ENCODE results near the gene STK17B.
"Not testable (repeated sequence)": the region's sequence is repeated elsewhere in the genome, so short reads cannot be mapped to it uniquely, and the experiment has no call there.

Gene STK17B

GRCh38 chr2:196171248-196171871 lies at the start of gene STK17B:
Gene STK17B (minus strand): TSS chr2:196171578. CDS start chr2:196163383, 8,195 bp downstream.
- DNase-seq = peak; percentile 20 to 92 (median 82)

DNA sequence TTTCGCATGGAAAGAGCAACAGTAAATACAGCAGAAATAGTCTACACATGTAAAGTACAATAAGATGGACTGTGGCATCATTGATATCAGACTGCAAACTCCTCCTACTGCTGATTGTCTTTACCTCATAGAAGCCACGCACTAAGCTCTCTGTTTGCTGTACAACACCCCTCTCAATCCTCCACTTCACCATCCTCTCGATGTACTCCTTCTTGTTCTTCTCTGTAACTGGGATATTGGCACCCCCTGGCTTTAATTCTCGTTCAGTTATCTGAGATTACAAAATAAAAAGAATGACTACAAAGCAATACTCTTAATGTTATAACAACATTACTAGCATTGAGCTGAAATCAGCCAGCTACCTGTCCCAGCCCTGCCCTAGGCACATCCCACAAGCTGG lies 49.3 kb upstream of the STK17B start:
- DNase-seq = no peak

- no peak for DNase-seq
Observed at GRCh38 chr2:196219671-196220070, 48.3 kb upstream of the STK17B start.

DNA sequence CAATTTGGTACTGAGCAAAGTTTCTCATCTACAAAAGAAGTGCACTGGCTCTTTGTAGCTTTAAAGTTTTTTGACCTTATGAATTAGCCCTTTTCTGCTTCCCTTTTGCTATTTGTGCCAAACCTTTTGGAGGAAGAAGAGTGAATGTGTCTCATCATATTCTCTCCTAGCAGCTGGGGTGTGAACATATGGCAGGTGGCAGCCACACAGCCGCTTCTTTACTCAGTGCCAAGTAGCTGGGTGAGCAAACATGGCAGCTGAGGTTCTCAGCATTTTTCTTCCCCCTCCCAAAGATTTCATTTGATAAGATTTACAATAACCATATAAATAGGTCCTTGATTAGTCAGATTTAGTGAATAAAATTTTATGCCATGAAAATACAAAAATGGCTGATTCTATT lies 46.7 kb upstream of the STK17B start:
- peak in 4 of 58 donors; percentile 7 to 16 (median 8) for DNase-seq

GRCh38 chr2:196217116-196217515 lies 45.7 kb upstream of the STK17B start:
- DNase-seq = no peak

DNA sequence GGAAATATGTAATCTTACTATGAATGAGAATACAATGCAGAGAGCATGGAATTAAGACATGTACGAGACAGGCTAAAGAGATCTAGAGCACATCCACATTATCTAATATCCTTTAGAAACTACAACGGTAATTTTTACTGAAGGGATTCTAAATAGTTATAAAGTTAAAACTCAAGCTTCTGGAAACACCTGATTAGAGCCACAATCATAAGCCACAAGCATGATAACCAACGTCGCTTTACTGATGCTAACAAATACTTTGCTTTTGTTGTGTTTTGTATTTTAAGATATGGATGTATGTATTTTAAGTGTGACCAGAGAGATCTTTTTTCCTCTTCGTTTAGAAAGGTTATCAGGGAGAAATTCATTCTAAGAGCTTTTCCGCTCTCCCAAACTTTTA lies 44.0 kb upstream of the STK17B start:
- DNase-seq = no peak

DNA sequence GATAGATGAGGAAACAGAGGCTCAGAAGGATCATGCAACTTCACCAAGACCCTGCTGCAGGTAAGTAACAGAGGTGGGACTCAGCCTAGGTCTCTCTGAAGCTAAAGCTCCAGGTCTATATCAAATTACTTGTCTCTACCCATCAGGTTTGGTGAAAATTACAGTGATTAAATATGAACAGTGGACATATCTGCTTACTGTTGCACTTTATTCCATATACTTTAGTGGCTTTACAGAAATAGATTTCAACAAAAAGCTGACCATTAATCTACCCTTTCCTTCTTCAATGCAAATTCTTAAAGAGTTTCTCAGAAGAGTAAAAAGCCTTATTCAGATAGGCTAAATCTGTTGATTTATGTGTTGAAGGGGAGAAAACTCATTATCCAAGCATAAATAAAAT lies 42.8 kb upstream of the STK17B start:
- no peak for DNase-seq

GRCh38 chr2:196213252-196213980 lies 42.0 kb upstream of the STK17B start:
- DNase-seq = no peak

- no peak for DNase-seq
Observed at GRCh38 chr2:196208915-196209314, 37.5 kb upstream of the STK17B start.

DNA sequence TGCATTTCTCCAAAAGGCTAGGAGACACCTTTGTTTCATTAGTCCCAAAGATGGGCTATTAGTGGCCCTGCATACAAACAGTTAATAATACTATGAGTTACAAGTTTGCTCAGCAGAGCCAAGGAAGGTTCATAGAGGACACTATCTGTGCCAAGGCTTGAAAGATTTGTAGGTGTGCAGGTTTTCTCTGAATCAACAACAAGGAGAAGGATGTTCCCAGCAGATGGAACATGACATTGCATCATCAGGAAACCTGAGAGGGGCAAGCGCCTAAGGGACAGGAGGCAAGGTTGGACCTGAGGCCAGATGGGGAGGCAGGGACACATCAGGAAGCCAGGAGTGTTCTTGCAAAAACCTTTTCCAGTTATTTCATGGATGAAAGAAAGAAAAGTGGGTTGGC lies 35.4 kb upstream of the STK17B start:
- no peak for DNase-seq

GRCh38 chr2:196205881-196206435 lies 34.6 kb upstream of the STK17B start:
- no peak for DNase-seq

DNA sequence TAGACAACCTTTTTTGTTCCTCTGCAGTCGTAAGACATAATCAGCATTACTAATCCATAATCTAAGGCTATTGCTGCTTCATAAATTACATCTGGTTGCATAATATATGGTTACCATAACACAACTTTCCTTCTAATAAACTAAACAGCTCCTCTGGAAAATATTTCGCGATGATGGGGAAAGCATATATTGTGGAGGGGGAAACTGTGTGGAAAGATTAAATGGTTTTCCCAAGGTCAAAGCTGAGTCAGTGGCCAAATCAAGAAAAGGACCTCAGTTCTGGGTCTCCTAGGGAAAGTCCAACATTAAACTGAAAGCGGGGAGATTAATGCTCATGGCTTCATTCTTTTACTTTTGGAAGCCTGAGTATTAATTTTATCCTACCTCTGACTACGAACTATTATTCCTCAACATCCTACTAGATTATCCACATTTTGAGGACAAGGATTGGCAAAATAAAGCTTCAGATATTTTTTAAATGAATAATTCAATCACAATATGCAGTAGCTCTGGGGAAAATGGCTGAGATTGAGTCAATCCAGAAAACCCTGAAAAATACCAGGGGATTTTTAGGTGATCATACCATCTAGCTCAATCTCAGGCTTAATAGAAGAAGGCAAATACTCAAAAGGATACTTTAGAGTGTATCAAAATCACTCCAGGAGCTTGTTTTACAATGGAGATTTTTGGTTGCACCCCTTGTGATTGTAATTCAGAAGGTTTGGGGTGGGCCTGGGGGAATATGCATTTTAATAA lies 33.8 kb upstream of the STK17B start:
- DNase-seq = no peak

GRCh38 chr2:196201229-196202009 lies 30.0 kb upstream of the STK17B start:
- DNase-seq = no peak

DNA sequence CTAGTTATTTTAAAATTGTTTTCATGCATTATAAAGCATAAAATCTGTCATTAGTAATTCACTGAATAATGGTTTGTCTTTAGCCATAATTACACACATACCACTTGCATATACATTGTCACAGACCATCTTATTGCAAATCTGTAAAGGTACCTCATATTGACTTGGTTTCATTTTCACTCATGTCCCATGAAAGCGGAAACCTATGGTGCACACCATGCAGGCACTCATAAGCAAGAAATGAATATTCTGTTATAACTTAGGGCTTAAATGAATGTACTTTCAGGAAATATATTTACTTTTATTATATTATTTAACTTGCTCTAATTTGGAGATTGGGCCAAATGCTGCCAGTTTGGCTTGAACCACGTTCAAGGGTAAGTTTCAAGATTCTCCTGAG lies 29.2 kb upstream of the STK17B start:
- DNase-seq = no peak

DNA sequence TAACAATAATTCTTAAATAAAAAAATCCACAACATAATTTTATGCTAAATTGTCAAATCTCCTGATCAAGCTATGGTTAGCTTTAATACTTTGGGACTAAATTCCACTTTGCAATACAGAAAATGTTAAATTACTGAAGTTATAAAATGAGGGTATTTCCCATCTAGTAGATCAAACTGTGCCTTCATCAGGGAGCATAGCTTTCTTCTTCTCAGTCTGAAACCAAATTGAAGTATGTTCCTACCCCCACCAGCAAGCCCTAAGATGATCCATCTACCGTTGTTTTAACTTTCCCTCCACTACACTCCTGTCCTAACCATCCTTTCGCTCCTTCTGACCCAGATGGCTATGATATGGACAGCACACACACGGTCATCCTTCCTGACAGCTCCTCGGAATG lies 24.4 kb upstream of the STK17B start:
- DNase-seq = no peak

- DNase-seq = no peak
Observed at GRCh38 chr2:196195302-196195701, 23.9 kb upstream of the STK17B start.

GRCh38 chr2:196191541-196191940 lies 20.2 kb upstream of the STK17B start:
- DNase-seq = no peak

DNA sequence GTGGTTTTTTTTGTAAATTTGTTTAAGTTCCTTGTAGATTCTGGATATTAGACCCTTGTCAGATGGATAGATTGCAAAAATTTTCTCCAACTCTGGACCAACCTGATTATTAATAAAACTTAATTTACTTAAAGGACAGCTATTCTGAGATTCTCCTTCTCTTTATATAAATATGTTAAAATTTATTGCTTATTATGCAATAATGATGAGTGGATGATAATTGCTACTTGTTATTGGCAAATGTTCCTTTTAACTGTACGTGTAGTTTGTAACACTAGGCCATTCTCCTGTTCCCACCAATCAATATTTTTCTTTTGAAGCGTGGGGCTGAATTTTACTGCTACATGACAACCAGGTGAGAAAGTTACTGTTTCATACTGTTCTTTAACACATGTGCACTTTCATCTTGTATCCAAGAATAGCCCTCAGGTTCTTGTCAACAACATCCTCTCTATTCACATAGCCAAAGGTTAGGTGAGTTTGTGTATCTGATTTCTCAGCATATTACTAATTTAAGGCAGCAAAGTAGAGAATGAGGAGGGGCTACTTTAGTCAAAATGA lies 16.6 kb upstream of the STK17B start:
- DNase-seq = no peak

- DNase-seq = not testable (repeated sequence)
Observed at GRCh38 chr2:196187175-196187700, 15.9 kb upstream of the STK17B start.

GRCh38 chr2:196186266-196186980 lies 15.0 kb upstream of the STK17B start:
- DNase-seq = no peak
